Measurements from ENCODE around the gene DEAF1.

DNA sequence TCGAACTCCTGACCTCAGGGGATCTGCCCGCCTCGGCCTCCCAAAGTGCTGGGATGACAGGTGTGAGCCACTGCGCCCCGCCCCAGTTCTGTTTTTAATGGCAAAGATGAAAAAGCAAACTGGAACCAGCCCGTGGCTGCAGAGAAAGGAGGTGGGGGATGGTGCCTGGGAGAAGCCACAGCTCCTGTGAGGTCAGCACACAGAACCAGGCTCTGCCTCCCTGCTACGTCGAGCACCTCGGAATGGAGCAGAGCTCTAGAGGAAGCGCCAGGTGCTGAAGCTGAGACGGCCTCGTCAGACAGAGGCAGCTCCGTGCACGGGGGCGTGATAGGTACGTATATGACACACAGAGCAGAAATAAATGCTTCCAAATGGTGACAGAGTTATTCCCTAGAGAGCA, 49.5 kb downstream of the DEAF1 start:
- TF ChIP-seq TARDBP (IDR thresholded peaks at IDR 0.05) (no peak), FOXK2 (IDR thresholded peaks at IDR 0.05) (no peak), CTBP1 (IDR thresholded peaks at IDR 0.05; ENCODE audit: borderline replicate concordance) (no peak)

Measured in HEK293T (cell line).